WTC11 (cell line): Measurements from ENCODE around the gene RBPMS2. TPM values are rescaled to one million over a fixed set of nuclear protein-coding genes. Genes with fewer than 3 reads are reported as not detected.

ENCODE experiments used
- ATAC-seq: fragments of 200-7000 bp; cut with Tn5 transposase; 2 replicates; pipeline ENCODE4 v1.10.0; 2021; ENCODE audit warnings: mild to moderate bottlenecking, moderate library complexity
- CTCF ChIA-PET: fragments of 300-600 bp; sonication (Branson Sonifier 250); formaldehyde crosslinking; loops from one replicate; lab custom pipeline; 2021; ENCODE audit warnings: antibody characterized with exemption; lab: Charles Lee
- POLR2A ChIA-PET: fragments of 350-600 bp; sonication (Branson Sonifier 250); formaldehyde crosslinking; loops from one replicate; lab custom pipeline; 2021; ENCODE audit warnings: antibody characterized with exemption; lab: Charles Lee
- DNase-seq: peaks from one replicate; pipeline ENCODE4 v3.0.0; 2021; ENCODE audit warnings: low spot score
- H3K27ac Mint-ChIP-seq: 2 replicates; pipeline ENCODE4 v1.8.0; 2021; ENCODE audit warnings: mixed read lengths
- H3K27me3 Mint-ChIP-seq: 2 replicates; pipeline ENCODE4 v1.8.0; 2021; ENCODE audit warnings: low read depth, mild to moderate bottlenecking, moderate library complexity, mixed read lengths
- H3K36me3 Mint-ChIP-seq: 2 replicates; pipeline ENCODE4 v1.8.0; 2021; ENCODE audit warnings: mixed read lengths
- H3K4me1 Mint-ChIP-seq: 2 replicates; pipeline ENCODE4 v1.8.0; 2022; ENCODE audit warnings: mixed read lengths
- H3K4me3 Mint-ChIP-seq: 2 replicates; pipeline ENCODE4 v1.8.0; 2021; ENCODE audit warnings: mild to moderate bottlenecking, moderate library complexity, mixed read lengths
- H3K9me3 Mint-ChIP-seq: 2 replicates; pipeline ENCODE4 v1.8.0; 2021; ENCODE audit warnings: mixed read lengths
- GTF2I ChIP-seq: fragments of 250-450 bp; sonication (Bioruptor Pico); conservative IDR thresholded peaks from 2 replicates; pipeline ENCODE4 v1.4.0; 2021; ENCODE audit warnings: mild to moderate bottlenecking
- NFATC4 ChIP-seq: fragments of 250-450 bp; sonication (Bioruptor Pico); IDR thresholded peaks from 2 replicates; pipeline ENCODE4 v1.9.0; 2021; ENCODE audit warnings: mild to moderate bottlenecking
- NR1H2 ChIP-seq: sonication (generic); formaldehyde crosslinking; IDR thresholded peaks from 2 replicates; pipeline ENCODE4 v1.9.0; 2021; ENCODE audit warnings: mild to moderate bottlenecking, moderate library complexity, missing genetic modification reagents
- PRRX2 ChIP-seq: fragments of 250-450 bp; sonication (Bioruptor Pico); IDR thresholded peaks from 2 replicates; pipeline ENCODE4 v1.8.0; 2021; ENCODE audit warnings: mild to moderate bottlenecking
- SMAD4 ChIP-seq: sonication (generic); formaldehyde crosslinking; IDR thresholded peaks from 2 replicates; pipeline ENCODE4 v1.8.0; 2022; ENCODE audit warnings: mild to moderate bottlenecking, missing genetic modification reagents
- SOX15 ChIP-seq: fragments of 250-450 bp; sonication (Bioruptor Pico); IDR thresholded peaks from 2 replicates; pipeline ENCODE4 v1.9.0; 2021; ENCODE audit warnings: mild to moderate bottlenecking
- TP53 ChIP-seq: sonication (generic); formaldehyde crosslinking; IDR thresholded peaks from 2 replicates; pipeline ENCODE4 v1.8.1; 2023; ENCODE audit warnings: mild to moderate bottlenecking, missing genetic modification reagents
- ZNF138 ChIP-seq: sonication (generic); formaldehyde crosslinking; conservative IDR thresholded peaks from 2 replicates; pipeline ENCODE4 v1.8.1; 2022; ENCODE audit warnings: mild to moderate bottlenecking, moderate library complexity, missing genetic modification reagents
- total RNA-seq: library from RNA; stranded (reverse); gene quantifications from 3 replicates; pipeline ENCODE4 v1.2.3, GENCODE V29; 2021
- TF ChIP-seq, protein P1 (sequence below): sonication (generic); formaldehyde crosslinking; IDR thresholded peaks from 2 replicates; pipeline ENCODE4 v1.8.0; 2022; ENCODE audit warnings: missing genetic modification reagents
- TF ChIP-seq, protein P2 (sequence below): fragments of 250-450 bp; sonication (Bioruptor Pico); conservative IDR thresholded peaks from 2 replicates; pipeline ENCODE4 v1.9.0; 2021; ENCODE audit warnings: mild to moderate bottlenecking
- TF ChIP-seq, protein P3 (sequence below): fragments of 250-450 bp; sonication (Bioruptor Pico); IDR thresholded peaks from 2 replicates; pipeline ENCODE4 v1.9.0; 2021; ENCODE audit warnings: moderate library complexity, mild to moderate bottlenecking, inconsistent platforms, borderline replicate concordance
- TF ChIP-seq, protein P4 (sequence below): sonication (generic); formaldehyde crosslinking; IDR thresholded peaks from 2 replicates; pipeline ENCODE4 v1.8.1; 2022; ENCODE audit warnings: mild to moderate bottlenecking, moderate library complexity, missing genetic modification reagents
- TF ChIP-seq, protein P5 (sequence below): sonication (generic); formaldehyde crosslinking; IDR thresholded peaks from 2 replicates; pipeline ENCODE4 v1.8.0; 2022; ENCODE audit warnings: mild to moderate bottlenecking, missing genetic modification reagents
- TF ChIP-seq, protein P6 (sequence below): sonication (generic); formaldehyde crosslinking; IDR thresholded peaks from 2 replicates; pipeline ENCODE4 v1.8.1; 2022; ENCODE audit warnings: missing genetic modification reagents, borderline replicate concordance
- TF ChIP-seq, protein P7 (sequence below): sonication (generic); formaldehyde crosslinking; IDR thresholded peaks from 2 replicates; pipeline ENCODE4 v1.8.1; 2023; ENCODE audit warnings: mild to moderate bottlenecking, moderate library complexity, missing genetic modification reagents
- TF ChIP-seq, protein P8 (sequence below): sonication (generic); formaldehyde crosslinking; IDR thresholded peaks from 2 replicates; pipeline ENCODE4 v1.8.0; 2022; ENCODE audit warnings: mild to moderate bottlenecking, missing genetic modification reagents
- TF ChIP-seq, protein P9 (sequence below): sonication (generic); formaldehyde crosslinking; IDR thresholded peaks from 2 replicates; pipeline ENCODE4 v1.8.0; 2022; ENCODE audit warnings: mild to moderate bottlenecking, missing genetic modification reagents
- TF ChIP-seq, protein P10 (sequence below): sonication (generic); formaldehyde crosslinking; IDR thresholded peaks from 2 replicates; pipeline ENCODE4 v1.8.1; 2022; ENCODE audit warnings: low read depth, mild to moderate bottlenecking, moderate library complexity, missing genetic modification reagents, borderline replicate concordance

Gene RBPMS2
- total RNA-seq, 1 experiment from 2014 or later = 195 TPM

DNA sequence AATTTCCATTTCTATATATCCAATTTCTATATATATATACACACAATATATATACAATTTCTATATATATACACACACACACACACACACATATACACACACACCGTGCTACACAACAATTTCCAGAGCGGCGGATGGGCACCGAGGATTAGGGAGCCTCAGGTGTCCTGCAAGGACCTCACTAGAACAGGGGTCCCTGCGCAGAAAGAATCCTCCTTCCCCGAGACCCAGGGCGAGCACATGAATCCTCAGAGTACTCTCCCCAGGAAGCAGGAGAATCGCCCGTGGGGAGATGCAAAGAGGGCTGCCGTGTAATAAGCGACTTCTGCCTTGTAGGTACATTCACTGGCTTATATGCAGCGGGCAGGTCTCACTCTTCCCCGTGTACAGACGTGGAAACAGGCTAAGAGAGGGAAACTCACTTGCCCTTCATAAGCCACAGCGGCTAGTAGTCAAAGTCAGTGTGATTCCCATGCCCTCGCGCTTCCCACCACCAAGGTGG is 49.6 kb upstream of the RBPMS2 start (continued):
- TF ChIP-seq, protein P1, sequence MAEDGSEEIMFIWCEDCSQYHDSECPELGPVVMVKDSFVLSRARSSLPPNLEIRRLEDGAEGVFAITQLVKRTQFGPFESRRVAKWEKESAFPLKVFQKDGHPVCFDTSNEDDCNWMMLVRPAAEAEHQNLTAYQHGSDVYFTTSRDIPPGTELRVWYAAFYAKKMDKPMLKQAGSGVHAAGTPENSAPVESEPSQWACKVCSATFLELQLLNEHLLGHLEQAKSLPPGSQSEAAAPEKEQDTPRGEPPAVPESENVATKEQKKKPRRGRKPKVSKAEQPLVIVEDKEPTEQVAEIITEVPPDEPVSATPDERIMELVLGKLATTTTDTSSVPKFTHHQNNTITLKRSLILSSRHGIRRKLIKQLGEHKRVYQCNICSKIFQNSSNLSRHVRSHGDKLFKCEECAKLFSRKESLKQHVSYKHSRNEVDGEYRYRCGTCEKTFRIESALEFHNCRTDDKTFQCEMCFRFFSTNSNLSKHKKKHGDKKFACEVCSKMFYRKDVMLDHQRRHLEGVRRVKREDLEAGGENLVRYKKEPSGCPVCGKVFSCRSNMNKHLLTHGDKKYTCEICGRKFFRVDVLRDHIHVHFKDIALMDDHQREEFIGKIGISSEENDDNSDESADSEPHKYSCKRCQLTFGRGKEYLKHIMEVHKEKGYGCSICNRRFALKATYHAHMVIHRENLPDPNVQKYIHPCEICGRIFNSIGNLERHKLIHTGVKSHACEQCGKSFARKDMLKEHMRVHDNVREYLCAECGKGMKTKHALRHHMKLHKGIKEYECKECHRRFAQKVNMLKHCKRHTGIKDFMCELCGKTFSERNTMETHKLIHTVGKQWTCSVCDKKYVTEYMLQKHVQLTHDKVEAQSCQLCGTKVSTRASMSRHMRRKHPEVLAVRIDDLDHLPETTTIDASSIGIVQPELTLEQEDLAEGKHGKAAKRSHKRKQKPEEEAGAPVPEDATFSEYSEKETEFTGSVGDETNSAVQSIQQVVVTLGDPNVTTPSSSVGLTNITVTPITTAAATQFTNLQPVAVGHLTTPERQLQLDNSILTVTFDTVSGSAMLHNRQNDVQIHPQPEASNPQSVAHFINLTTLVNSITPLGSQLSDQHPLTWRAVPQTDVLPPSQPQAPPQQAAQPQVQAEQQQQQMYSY (CRISPR knock-in tag) = no peak
- no peak for TF ChIP-seq PRRX2 (CRISPR knock-in tag)
- TF ChIP-seq ZNF138 = no peak
- TF ChIP-seq GTF2I (CRISPR knock-in tag) = no peak
- no peak for TF ChIP-seq NR1H2 (CRISPR knock-in tag)
- TF ChIP-seq, protein P2, sequence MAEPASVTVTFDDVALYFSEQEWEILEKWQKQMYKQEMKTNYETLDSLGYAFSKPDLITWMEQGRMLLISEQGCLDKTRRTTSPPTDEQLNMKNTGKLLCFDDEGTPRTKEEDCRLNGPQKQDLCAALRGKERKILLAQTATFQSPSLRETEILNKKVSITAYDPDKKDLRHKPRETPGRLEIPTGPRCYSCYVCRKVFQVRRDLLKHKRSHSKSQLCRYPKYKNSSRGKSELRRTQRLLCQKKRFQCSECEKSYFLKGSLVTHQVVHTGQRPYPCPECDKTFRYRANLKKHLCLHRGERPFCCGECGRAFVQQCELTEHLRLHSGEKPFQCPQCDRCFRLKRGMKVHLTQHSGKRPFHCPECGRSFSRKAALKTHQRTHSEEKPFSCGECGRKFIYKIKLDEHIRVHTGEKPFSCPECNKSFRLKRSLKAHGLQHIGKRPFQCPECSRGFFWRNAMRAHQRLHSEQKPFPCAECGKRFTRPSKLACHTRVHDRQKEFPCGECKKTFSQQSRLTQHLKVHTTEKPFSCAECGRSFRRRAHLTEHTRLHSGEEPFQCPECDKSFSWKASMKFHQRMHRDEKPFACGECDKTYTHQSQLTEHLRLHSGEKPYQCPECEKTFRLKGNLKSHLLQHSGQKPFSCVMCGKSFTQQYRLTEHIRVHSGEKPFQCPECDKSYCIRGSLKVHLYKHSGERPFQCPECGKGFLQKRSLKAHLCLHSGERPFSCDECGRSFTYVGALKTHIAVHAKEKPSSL (CRISPR knock-in tag) = no peak
- TF ChIP-seq, protein P3, sequence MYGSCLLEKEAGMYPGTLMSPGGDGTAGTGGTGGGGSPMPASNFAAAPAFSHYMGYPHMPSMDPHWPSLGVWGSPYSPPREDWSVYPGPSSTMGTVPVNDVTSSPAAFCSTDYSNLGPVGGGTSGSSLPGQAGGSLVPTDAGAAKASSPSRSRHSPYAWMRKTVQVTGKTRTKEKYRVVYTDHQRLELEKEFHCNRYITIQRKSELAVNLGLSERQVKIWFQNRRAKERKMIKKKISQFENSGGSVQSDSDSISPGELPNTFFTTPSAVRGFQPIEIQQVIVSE (CRISPR knock-in tag) = no peak

DNA sequence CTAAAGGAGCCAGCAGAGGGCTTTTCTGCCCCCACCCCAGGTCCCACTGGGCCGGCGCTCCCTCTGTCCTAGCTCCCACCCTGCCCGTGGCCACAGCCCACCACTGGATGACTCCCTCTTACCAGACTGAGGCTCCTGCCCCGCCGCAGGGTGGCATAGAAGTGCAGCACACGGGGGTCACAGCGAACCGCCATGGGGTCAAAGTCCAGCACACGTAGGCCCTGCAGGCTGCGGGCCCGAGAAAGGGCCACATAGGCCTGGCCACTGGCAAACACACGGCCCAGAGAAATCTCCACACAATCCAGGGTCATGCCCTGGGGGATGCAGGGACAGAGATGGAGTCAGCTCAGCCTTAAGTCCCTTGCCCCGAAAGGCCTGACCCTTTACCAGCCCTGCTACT is 41.1 kb upstream of the RBPMS2 start:
- no peaks in the 10 kb centered on the region for H3K9me3 Mint-ChIP-seq
- ATAC-seq (no peak), DNase-seq (no peak)
- ChIA-PET CTCF (interaction anchor here (0.6 to 3.1 kb wide), 4 partner anchors 17 to 84 kb away, joined by 3 to 11 read pairs (median 4); no protein-coding TSS in a partner anchor), POLR2A (interaction anchor here (0.5 to 1.2 kb wide), 3 partner anchors 9 to 483 kb away, joined by 3 to 7 read pairs (median 5); partner anchors contain the start of gene PIF1)
- H3K4me1 Mint-ChIP-seq = peaks cover 37% of the 10 kb centered on the region
- no peak overlapping the region for H3K4me3 Mint-ChIP-seq
- TF ChIP-seq, protein P4, sequence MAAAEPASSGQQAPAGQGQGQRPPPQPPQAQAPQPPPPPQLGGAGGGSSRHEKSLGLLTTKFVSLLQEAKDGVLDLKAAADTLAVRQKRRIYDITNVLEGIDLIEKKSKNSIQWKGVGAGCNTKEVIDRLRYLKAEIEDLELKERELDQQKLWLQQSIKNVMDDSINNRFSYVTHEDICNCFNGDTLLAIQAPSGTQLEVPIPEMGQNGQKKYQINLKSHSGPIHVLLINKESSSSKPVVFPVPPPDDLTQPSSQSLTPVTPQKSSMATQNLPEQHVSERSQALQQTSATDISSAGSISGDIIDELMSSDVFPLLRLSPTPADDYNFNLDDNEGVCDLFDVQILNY (CRISPR knock-in tag) = no peak
- TF ChIP-seq SMAD4 (CRISPR knock-in tag) (no peak), TP53 (CRISPR knock-in tag) (no peak), NFATC4 (CRISPR knock-in tag) (no peak), SOX15 (no peak)
- TF ChIP-seq, protein P5, sequence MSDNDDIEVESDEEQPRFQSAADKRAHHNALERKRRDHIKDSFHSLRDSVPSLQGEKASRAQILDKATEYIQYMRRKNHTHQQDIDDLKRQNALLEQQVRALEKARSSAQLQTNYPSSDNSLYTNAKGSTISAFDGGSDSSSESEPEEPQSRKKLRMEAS (CRISPR knock-in tag) = no peak
- TF ChIP-seq, protein P6, sequence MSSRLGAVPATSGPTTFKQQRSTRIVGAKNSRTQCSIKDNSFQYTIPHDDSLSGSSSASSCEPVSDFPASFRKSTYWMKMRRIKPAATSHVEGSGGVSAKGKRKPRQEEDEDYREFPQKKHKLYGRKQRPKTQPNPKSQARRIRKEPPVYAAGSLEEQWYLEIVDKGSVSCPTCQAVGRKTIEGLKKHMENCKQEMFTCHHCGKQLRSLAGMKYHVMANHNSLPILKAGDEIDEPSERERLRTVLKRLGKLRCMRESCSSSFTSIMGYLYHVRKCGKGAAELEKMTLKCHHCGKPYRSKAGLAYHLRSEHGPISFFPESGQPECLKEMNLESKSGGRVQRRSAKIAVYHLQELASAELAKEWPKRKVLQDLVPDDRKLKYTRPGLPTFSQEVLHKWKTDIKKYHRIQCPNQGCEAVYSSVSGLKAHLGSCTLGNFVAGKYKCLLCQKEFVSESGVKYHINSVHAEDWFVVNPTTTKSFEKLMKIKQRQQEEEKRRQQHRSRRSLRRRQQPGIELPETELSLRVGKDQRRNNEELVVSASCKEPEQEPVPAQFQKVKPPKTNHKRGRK (CRISPR knock-in tag) = no peak
- TF ChIP-seq, protein P7, sequence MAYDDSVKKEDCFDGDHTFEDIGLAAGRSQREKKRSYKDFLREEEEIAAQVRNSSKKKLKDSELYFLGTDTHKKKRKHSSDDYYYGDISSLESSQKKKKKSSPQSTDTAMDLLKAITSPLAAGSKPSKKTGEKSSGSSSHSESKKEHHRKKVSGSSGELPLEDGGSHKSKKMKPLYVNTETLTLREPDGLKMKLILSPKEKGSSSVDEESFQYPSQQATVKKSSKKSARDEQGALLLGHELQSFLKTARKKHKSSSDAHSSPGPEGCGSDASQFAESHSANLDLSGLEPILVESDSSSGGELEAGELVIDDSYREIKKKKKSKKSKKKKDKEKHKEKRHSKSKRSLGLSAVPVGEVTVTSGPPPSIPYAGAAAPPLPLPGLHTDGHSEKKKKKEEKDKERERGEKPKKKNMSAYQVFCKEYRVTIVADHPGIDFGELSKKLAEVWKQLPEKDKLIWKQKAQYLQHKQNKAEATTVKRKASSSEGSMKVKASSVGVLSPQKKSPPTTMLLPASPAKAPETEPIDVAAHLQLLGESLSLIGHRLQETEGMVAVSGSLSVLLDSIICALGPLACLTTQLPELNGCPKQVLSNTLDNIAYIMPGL = no peak
- TF ChIP-seq, protein P8, sequence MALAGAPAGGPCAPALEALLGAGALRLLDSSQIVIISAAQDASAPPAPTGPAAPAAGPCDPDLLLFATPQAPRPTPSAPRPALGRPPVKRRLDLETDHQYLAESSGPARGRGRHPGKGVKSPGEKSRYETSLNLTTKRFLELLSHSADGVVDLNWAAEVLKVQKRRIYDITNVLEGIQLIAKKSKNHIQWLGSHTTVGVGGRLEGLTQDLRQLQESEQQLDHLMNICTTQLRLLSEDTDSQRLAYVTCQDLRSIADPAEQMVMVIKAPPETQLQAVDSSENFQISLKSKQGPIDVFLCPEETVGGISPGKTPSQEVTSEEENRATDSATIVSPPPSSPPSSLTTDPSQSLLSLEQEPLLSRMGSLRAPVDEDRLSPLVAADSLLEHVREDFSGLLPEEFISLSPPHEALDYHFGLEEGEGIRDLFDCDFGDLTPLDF (CRISPR knock-in tag) = no peak
- TF ChIP-seq, protein P3 (CRISPR knock-in tag) = no peak
- TF ChIP-seq, protein P9, sequence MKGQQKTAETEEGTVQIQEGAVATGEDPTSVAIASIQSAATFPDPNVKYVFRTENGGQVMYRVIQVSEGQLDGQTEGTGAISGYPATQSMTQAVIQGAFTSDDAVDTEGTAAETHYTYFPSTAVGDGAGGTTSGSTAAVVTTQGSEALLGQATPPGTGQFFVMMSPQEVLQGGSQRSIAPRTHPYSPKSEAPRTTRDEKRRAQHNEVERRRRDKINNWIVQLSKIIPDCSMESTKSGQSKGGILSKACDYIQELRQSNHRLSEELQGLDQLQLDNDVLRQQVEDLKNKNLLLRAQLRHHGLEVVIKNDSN = no peak
- TF ChIP-seq, protein P10, sequence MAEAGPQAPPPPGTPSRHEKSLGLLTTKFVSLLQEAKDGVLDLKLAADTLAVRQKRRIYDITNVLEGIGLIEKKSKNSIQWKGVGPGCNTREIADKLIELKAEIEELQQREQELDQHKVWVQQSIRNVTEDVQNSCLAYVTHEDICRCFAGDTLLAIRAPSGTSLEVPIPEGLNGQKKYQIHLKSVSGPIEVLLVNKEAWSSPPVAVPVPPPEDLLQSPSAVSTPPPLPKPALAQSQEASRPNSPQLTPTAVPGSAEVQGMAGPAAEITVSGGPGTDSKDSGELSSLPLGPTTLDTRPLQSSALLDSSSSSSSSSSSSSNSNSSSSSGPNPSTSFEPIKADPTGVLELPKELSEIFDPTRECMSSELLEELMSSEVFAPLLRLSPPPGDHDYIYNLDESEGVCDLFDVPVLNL (CRISPR knock-in tag) = no peak
- H3K36me3 Mint-ChIP-seq = peaks cover 55% of the 10 kb centered on the region
- H3K27me3 Mint-ChIP-seq = no peaks in the 10 kb centered on the region
- peak overlapping the region; percentile 77 for H3K27ac Mint-ChIP-seq
